Stimulated activated CD8-positive, alpha-beta memory T cell treated with anti-CD3 and anti-CD28 coated beads, Interleukin-12 subunit alpha, Interleukin-12 subunit beta, amount 100 ng/mL, for 24 hours (primary cell): Measurements from ENCODE around the gene OSTC.

Experiments
- DNase-seq: peaks from one replicate; pipeline ENCODE4 v3.0.0-alpha.2; 2020; ENCODE audit errors: extremely low read depth

Gene OSTC

DNA sequence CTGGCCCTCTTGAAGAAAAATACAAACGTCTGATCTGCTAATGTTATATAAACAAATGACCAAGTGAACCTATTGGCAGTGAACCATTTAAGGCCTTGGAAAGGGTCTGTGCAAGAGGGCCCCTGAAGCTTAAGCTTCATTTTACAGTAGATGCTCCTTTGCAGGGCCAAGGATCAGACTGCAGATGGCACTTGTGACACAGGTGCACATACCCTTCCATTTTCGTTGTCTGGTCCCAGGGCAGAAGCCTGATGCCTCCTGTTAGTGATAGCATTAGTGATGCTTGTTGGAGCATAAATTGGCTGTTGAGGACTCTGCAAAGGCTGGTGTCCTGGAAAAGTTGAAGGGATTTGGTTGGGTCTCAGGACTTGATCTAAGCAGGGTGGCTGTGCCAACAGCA lies 65.9 kb downstream of the OSTC start:
- DNase-seq = no peak

GRCh38 chr4:108717386-108717785 lies 67.0 kb downstream of the OSTC start:
- DNase-seq = no peak
